D721Med (cell line): ENCODE measurements around the gene SUFU.

Experiments
- DNase-seq: peaks from one replicate; pipeline ENCODE4 v3.0.0; 2011; ENCODE audit warnings: low spot score; ENCODE audit not compliant: insufficient read length
- FAIRE-seq: peaks from 2 replicates; lab custom pipeline; 2011; peaks lifted over from hg19 to GRCh38; lab: Jason Lieb, UNC
- CTCF ChIP-seq: IDR thresholded peaks from 2 replicates; pipeline ENCODE4 v1.5.1; 2012; ENCODE audit warnings: mild to moderate bottlenecking, control low read depth; ENCODE audit not compliant: insufficient read depth; ENCODE audit errors: missing control alignments

SUFU gene

GRCh38 chr10:102581981-102582580 is 78.3 kb downstream of the SUFU start:
- no peak for FAIRE-seq
- DNase-seq, result no peak
- TF ChIP-seq CTCF, result no peak

GRCh38 chr10:102583435-102584417 is 80.0 kb downstream of the SUFU start:
- TF ChIP-seq CTCF, result peak; percentile 98
- DNase-seq, result peak; percentile 92
- peak; percentile 72 for FAIRE-seq

- no peak for DNase-seq
- TF ChIP-seq CTCF, result no peak
- no peak for FAIRE-seq
Observed at GRCh38 chr10:102585026-102585425, 81.3 kb downstream of the SUFU start.

- no peak for FAIRE-seq
Observed at GRCh38 chr10:102586858-102587257, 83.1 kb downstream of the SUFU start.

GRCh38 chr10:102588875-102589274 is 85.1 kb downstream of the SUFU start:
- no peak for FAIRE-seq

More at GRCh38 chr10:102586858-102587257, 83.1 kb downstream of the SUFU start:
- TF ChIP-seq CTCF, result no peak
- DNase-seq, result no peak

GRCh38 chr10:102593074-102593803 is 89.5 kb downstream of the SUFU start:
- FAIRE-seq (no peak), DNase-seq (no peak)
- no peak for TF ChIP-seq CTCF

More at GRCh38 chr10:102588875-102589274, 85.1 kb downstream of the SUFU start:
- no peak for TF ChIP-seq CTCF
- no peak for DNase-seq
